GM12892 (cell line): Measurements from ENCODE around the gene RSKR. TPM values are rescaled to one million over a fixed set of nuclear protein-coding genes. Genes with fewer than 3 reads are reported as not detected.
"Not testable (repeated sequence)": the region's sequence is repeated elsewhere in the genome, so short reads cannot be mapped to it uniquely, and the experiment has no call there.

ENCODE experiments used
- DNase-seq: peaks from one replicate; pipeline ENCODE4 v3.0.0; 2011; ENCODE audit not compliant: insufficient read length
- FAIRE-seq: peaks from 2 replicates; lab custom pipeline; 2011; peaks lifted over from hg19 to GRCh38; lab: Jason Lieb, UNC
- POLR2A ChIP-seq: IDR thresholded peaks from 2 replicates; pipeline ENCODE4 v1.6.1; 2011; ENCODE audit warnings: low read depth, low read length, control low read depth
- POLR2AphosphoS5 ChIP-seq: IDR thresholded peaks from 2 replicates; pipeline ENCODE4 v1.6.1; 2011; ENCODE audit warnings: low read depth, low read length, control low read depth
- TAF1 ChIP-seq: IDR thresholded peaks from 2 replicates; pipeline ENCODE4 v1.6.1; 2011; ENCODE audit warnings: low read depth, mild to moderate bottlenecking, control low read depth, low read length, borderline replicate concordance
- polyA plus RNA-seq: library from polyadenylated mRNA; unstranded; fragments of >200 nt; gene quantifications from one replicate; pipeline ENCODE4 v1.2.1, GENCODE V29; 2012; ENCODE audit warnings: missing spikeins, inconsistent platforms; ENCODE audit not compliant: missing spikeins

RSKR gene, protein sequence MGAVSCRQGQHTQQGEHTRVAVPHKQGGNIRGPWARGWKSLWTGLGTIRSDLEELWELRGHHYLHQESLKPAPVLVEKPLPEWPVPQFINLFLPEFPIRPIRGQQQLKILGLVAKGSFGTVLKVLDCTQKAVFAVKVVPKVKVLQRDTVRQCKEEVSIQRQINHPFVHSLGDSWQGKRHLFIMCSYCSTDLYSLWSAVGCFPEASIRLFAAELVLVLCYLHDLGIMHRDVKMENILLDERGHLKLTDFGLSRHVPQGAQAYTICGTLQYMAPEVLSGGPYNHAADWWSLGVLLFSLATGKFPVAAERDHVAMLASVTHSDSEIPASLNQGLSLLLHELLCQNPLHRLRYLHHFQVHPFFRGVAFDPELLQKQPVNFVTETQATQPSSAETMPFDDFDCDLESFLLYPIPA
- polyA plus RNA-seq, result 15.9 TPM

DNA sequence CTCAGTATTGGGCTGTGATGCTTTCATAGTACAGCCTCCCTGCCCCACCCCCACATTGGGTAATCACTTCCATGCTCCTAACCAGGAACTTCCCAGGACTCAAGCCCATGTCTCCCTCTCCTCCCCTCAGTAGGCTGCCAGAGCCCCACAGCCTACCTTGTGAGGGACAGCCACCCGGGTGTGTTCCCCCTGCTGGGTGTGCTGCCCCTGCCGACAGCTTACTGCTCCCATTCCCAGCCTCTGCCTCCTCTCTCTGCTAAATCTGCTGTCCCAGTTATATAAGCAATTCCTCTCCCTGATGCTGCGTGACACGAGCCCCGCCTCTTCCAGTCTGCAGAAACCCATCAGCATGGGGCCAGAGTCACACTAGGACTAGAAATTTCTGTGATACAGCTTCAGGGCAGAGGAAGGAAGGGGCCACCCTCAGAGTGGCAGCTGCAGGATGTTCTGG is at the start of gene RSKR:
Gene RSKR (minus strand): TSS at position 255 of the 451 bp plus-strand sequence. CDS start 24 bp downstream, at position 231.
- no peak for TF ChIP-seq TAF1
- TF ChIP-seq POLR2AphosphoS5, result no peak
- no peak for DNase-seq
- no peak for FAIRE-seq

DNA sequence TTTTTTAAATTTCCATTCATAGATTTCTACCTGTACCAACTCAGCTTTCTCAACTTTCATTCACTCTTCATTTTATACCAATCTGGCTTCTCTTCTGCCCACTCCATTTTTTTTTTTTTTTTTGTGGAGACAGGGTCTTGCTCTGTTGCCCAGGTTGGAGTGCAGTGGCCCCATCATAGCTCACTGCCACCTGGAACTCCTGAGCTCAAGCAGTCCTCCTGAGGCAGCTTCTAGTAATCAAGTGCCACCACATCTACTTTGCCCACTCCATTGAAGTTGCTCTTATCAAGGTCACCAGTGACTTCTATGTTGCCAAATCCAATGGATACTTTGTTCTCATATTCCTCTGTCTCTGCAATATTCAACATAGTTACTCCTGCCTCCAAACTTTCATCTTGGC is 49.7 kb upstream of the RSKR start:
- DNase-seq, result no peak
- TF ChIP-seq POLR2A (no peak), POLR2AphosphoS5 (no peak), TAF1 (no peak)
- FAIRE-seq, result no peak

DNA sequence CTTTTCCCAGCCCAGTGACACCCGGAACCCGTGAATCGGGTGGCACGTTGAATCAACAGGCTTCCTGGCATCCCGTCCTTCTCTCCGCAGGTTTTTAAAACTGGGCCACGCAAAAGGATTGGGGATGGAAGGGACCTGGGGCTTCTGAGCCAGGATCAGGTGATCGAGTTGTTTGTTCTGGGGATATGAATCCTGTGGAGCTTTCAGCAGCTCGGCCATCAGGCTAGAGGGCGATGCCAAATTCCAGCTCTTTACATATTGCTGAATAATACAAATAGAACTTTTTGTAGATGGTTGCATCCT is 48.5 kb upstream of the RSKR start:
- FAIRE-seq (no peak), DNase-seq (no peak)
- TF ChIP-seq POLR2A, result no peak

DNA sequence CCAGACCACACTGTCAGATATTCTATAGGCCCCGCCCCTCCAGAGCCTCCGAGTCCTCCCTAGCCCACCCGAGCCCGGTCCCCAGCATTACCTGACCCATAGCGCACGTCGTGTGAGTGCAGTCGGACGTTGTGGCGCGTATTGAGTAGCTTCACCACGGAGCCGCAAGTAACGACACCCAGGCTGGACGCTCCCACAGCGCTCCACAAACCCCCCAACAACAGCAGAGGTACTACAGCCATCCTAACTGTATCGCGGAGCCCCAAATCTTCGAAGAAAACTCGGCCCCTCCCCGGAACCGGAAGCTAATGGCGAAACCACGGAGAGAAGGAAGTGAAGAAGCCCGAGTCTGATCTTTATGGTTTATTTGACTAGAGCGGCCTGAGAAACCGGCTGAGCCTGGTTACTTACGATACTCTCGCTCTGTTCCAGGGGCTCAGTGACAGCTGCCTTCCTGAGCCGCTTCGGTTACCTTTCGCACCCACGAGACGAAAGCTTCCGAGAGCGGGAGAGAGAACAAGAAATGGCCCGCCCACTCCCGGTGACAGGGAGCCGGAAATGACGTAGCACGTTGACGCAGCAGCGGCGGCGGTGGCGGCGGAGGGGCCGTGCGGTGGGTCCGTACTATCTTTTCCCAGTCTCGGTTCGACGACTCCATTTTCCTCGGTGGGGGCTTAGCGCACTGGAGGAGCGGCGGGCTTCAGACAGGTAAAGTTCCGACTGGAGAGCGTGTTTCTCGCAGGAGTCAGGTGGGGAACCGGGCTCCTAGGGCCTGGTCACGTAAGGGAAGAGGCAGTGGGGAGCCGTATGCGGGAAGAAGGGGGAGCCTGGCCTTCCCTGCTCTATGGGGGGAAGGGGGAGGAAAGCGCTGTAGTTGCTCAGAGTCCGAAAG is 47.9 kb upstream of the RSKR start, which contains the start of the genes SDF2 and SUPT6H:
Gene SDF2 (minus strand): TSS at position 272 of the 892 bp plus-strand sequence. CDS start 30 bp downstream, at position 242.
Gene SUPT6H (plus strand): TSS at position 571 of the 892 bp plus-strand sequence. CDS start 11,197 bp downstream, outside the sequence.
- DNase-seq (peak; percentile 81), FAIRE-seq (peak; percentile 96)
- TF ChIP-seq TAF1, result peak; percentile 57; the same call in 1 of the 2 replicates
- TF ChIP-seq POLR2AphosphoS5, result peak; percentile 91
- peak; percentile 88; the same call in 1 of the 2 replicates for TF ChIP-seq POLR2A

DNA sequence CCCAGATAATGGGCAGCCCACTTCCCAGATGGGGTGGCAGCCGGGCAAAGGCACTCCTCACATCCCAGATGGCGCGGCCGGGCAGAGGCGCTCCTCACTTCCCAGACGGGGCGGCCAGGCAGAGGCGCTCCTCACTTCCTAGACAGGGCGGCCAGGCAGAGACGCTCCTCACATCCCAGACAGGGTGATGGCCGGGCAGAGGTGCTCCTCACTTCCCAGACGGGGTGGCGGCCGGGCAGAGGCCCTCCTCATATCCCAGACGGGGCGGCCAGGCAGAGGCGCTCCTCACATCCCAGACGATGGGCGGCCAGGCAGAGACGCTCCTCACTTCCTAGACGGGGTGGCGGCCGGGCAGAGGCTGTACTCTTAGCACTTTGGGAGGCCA is 45.5 kb upstream of the RSKR start:
- DNase-seq, FAIRE-seq: not testable (repeated sequence)

- FAIRE-seq, result not testable (repeated sequence)
These were observed 44.9 kb upstream of the RSKR start for GRCh38 chr17:28658766-28659496.

DNA sequence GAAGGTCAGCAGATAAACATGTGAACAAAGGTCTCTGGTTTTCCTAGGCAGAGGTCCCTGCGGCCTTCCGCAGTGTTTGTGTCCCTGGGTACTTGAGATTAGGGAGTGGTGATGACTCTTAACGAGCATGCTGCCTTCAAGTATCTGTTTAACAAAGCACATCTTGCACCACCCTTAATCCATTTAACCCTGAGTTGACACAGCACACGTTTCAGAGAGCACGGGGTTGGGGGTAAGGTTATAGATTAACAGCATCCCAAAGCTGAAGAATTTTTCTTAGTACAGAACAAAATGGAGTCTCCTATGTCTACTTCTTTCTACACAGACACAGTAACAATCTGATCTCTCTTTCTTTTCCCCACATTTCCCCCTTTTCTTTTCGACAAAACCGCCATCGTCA is 44.4 kb upstream of the RSKR start:
- not testable (repeated sequence) for DNase-seq, FAIRE-seq

More at GRCh38 chr17:28658766-28659496, 44.9 kb upstream of the RSKR start:
- not testable (repeated sequence) for DNase-seq

DNA sequence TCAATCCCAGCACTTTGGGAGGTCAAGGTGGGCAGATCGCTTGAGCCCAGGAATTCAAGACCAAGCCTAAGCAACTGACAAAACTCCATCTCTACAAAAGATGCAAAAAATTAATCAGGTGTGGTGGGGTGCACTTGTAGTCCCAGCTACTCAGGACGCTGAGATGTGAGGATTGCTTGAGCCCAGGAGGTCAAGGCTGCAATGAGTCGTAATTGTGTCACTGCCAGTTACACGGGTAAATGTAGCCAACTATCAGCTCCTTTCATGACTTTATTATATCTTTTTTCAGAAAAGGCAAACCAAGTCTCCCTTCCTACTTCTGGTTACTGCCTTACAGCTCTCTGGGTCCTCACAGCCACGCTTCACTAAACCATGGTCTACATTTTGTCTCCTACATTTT is 43.8 kb upstream of the RSKR start:
- DNase-seq (no peak), FAIRE-seq (no peak)
- TF ChIP-seq POLR2A (no peak), POLR2AphosphoS5 (0 out of 2 replicates have a peak, but pooled peaks have one; percentile 23)

- FAIRE-seq, result no peak
- no peak for DNase-seq
- TF ChIP-seq POLR2A (no peak), POLR2AphosphoS5 (no peak), TAF1 (no peak)
These were observed 41.2 kb upstream of the RSKR start for GRCh38 chr17:28655160-28655559.

GRCh38 chr17:28648698-28649097 is 34.7 kb upstream of the RSKR start:
- FAIRE-seq (no peak), DNase-seq (no peak)
- TF ChIP-seq POLR2A, result no peak

DNA sequence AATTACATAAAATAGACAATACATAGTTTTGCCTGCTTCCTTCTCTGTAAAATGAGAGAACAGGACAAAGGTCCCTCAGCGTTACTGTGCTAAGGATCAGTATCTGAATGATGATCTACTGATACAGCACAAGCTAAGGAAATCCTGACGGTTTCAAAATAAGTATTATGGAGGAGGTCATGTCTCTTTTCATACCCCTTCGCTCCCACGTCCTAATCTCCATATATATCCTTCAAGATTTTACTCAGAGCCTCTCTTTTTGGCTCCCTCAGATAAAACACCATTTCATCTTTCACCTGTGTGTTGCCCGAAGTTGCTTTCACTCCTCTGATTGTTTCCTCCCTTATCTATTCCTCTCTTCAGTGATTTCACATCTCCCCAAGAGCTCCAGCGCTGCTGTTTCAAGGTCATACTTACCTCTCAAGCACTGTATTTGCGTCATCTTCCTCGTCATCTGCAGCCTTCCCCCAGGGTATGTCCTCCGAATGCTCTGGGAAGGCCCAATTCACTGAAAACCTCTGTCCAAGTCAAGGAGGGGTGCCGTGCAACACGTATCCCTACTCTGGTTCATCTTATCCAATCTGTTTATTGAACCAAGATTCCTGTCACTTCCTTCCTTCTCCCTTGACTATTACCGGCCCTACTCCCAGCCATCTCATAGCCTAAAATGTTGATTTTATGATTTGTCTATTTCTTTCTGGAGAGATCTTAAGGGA is 32.2 kb upstream of the RSKR start:
- FAIRE-seq, result peak; percentile 50
- no peak for DNase-seq
- TF ChIP-seq POLR2A (no peak), TAF1 (no peak), POLR2AphosphoS5 (no peak)

- FAIRE-seq (no peak), DNase-seq (no peak)
- TF ChIP-seq TAF1 (no peak), POLR2A (no peak), POLR2AphosphoS5 (no peak)
These were observed 31.6 kb upstream of the RSKR start for GRCh38 chr17:28645576-28645939.
